ENCODE measurements around the gene FUT3. TPM values are rescaled to one million over a fixed set of nuclear protein-coding genes. Genes with fewer than 3 reads are reported as not detected.

The FUT3 gene
- total RNA-seq, 1 donor from 2014 or later, result 32.0 TPM

DNA sequence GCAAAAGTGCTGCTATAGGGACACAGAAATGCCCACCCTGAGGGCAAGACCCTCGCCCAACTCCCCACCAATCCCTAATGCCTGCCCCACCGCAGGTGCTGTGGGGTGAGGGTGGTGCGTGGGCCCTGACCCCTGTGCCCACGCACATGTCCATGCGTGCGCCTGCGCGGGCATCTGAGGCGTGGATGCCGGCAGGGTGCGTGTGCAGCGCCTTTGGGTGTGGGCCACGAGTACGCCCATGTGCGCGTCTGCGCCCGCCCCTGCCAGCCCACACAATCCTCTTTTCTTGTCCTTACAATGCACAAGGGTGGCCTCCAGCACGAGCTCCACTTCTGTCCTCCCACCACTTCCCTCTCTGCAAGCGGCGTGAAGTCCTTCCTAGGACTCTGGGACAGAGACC is 26.1 kb downstream of the FUT3 start:
- DNase-seq (ENCODE audit: low spot score), result no peak

GRCh38 chr19:5824751-5825150 is 26.5 kb downstream of the FUT3 start:
- DNase-seq (ENCODE audit: low spot score), result no peak

- DNase-seq (ENCODE audit: low spot score), result no peak
Observed at GRCh38 chr19:5823579-5824281, 27.5 kb downstream of the FUT3 start.

DNA sequence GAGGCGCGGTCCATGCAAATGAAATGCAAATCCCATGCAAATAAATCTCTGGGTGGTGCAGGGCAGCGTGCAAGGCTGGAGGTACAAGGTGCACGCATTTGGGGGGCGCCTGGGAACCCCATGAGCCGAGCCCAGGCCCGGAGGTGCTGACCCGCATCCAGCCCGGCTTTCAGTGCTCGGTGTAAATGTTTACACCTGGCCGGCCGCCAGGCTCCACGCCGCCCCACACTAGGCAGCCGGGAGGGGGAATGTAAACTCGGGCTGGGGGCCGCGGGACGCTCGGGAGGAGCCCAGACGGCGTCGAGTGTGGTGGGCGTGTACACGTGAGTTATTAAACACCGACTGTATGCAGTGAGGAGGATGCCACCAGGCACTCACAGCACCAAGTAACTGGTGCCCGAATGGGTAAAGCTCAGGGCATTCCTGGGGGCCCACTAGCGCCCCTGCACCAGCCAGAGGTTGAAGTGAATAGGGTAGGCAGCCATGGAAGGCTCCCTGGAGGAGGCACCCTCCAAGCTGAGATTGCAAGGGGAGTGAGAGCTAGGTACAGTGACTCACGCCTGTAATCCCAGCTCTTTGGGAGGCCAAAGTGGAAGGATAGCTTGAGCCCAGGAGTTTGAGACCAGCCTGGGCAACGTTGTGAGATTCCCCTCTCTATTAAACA is 28.9 kb downstream of the FUT3 start:
- DNase-seq (ENCODE audit: low spot score), result no peak

GRCh38 chr19:5821521-5822180 is 29.6 kb downstream of the FUT3 start:
- no peak for DNase-seq (ENCODE audit: low spot score)

GRCh38 chr19:5820785-5821184 is 30.5 kb downstream of the FUT3 start:
- DNase-seq (ENCODE audit: low spot score), result no peak

DNA sequence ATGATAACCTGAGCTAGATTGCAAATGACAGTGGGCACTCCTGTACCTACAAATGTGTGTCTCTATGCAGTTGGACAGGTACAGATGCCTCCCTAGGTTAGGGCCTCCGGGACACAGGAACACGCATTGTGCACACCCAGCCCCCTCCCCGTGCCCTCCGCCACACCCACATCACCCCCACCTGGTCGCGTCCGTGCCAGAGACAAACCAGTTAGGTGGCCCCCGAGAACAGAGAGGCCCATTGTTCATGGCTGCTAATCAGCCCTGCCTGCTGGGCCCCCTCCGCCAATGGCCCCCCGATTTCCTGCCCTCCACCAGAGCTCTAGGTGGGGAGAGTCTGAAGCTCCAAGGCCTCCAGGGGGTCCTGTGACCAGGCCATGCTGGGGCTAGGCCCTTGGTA is 32.7 kb downstream of the FUT3 start:
- no peak for DNase-seq (ENCODE audit: low spot score)

GRCh38 chr19:5817218-5817617 is 34.0 kb downstream of the FUT3 start:
- DNase-seq (ENCODE audit: low spot score), result no peak

- DNase-seq (ENCODE audit: low spot score), result no peak
Observed at GRCh38 chr19:5814852-5815246, 36.4 kb downstream of the FUT3 start.

DNA sequence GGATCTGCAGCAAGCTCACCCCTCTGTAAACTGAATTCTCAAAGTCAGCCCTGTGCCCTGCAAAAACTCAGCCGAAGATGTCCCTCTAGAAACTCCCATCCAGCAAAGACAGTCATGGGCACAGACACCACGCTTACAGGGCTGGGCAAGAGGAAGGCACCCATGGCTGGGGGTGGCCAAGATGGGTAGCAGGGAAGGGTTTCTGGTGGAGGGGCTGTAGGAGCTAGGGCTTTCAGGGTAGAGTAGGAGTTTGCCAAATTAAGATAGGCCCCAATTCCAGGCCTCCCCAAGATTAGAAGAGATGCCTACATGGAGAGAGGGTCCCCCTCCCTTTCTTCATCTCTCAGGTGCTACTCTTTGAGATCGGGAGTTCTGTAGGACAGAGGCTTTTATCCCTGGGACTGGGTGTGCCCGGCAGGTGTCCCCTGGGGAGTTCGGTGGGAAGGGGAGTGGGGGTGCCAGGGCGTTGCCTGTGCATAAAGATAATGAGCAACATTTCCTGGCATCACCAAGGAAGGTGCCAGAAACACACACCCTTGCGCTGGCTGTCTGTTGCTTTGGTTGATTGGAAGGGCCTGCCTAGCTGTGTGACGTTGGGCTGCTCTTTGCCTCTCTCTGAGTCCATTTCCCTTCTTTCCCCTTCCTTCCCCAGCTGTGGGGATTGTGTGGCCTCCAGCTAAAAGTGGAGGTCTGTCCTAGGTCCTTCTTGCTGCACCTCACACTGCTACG is 37.0 kb downstream of the FUT3 start:
- no peak for DNase-seq (ENCODE audit: low spot score)

DNA sequence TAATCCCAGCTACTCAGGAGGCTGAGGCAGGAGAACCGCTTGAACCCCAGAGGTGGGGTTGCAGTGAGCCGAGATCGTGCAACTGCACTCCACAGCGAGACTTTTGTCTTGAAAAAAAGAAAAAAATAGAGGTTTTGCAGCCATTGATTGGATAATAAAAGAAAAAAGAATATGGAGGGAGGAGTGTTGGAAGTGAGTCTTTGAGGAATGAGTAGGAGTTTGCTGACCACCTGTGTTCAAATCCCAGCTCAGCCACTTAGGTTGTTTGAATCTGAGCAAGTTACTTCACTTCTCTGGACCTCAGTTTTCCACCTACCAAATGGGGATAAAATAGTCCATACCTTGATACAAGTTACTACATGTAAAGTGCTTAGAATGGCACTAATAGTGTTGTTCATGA is 40.1 kb downstream of the FUT3 start:
- DNase-seq (ENCODE audit: low spot score), result no peak

DNA sequence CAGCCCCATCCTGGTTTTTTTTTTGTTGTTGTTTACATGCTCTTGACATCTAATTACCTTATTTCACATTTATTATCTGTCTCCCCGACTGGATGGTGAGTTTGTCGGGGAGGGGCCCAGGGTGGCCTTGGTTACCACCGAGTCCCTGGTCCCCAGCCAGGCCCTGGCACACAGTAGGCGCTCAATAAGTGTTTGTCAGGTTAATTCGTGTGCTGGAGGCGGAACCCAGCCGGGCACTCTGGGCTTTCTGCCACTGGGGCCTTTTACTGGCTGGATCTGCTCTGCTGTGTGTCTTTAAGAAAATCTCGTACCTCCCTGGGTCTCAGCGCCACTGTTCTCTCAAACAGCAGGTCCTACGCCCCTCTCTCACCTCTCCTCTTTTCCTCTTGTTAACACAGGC is 41.8 kb downstream of the FUT3 start:
- no peak for DNase-seq (ENCODE audit: low spot score)

DNA sequence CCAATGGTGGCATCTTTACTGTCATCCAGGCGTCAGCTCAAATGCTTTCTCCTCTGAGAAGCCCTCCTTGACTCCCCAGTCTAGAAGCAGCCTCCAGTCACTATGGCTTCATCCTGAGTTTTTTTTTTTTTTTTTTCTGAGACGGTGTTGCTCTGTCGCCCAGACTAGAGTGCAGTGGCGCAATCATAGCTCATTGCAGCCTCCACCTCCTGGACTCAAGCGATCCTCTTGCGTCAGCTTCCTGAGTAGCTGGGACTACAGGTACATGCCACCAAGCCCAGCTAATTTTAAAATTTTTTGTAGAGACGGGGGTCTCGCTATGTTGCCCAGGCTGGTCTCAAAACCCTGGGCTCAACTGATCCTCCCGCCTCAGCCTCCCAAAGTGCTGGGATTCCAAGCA is 42.2 kb downstream of the FUT3 start:
- no peak for DNase-seq (ENCODE audit: low spot score)

GRCh38 chr19:5808120-5808816 is 43.0 kb downstream of the FUT3 start:
- no peak for DNase-seq (ENCODE audit: low spot score)

DNA sequence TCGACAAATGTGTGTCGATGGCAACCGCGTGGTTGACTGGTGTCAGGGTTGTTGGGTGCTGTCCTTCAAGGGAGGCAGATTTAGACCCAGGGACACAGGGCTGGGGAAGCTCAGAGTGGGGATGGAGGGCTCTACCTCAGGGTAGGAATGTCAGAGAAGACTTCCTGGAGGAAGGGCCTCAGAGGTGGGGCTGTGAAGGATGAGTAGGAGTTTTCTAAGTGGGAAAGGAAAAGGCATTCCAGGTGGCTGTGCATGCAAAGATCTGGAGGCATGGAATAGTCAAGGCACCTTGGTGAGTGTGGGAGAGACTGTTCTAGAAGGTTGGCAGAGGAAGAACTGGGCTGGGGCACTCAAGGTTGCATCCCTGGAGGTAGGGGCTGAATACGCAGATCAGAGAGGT is 44.3 kb downstream of the FUT3 start:
- no peak for DNase-seq (ENCODE audit: low spot score)

DNA sequence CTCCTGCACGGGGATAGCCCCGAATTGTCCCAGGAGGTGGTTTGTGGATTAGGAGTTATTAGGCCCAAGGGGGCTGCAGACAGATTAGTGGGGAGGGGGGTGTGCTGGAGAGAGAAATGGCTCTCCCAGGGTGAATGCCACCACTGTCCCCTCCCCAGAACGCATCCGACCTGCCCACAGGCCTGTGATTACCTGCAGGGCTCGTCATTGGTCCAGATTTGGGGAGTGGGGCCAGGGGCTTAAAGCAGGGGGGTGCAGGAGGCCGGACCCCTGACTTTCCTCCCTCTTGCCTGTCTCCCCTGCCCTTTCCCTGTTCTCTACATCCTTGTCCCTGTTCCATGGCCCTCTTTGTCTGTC is 45.1 kb downstream of the FUT3 start:
- no peak for DNase-seq (ENCODE audit: low spot score)

GRCh38 chr19:5805462-5806132 is 45.7 kb downstream of the FUT3 start:
- no peak for DNase-seq (ENCODE audit: low spot score)

- no peak for DNase-seq (ENCODE audit: low spot score)
Observed at GRCh38 chr19:5804516-5805461, 46.5 kb downstream of the FUT3 start, which contains the start of gene NRTN. Gene NRTN (plus strand): TSS chr19:5805067. CDS start chr19:5824166, 19,099 bp downstream.

- DNase-seq (ENCODE audit: low spot score), result peak; percentile 86
Observed at GRCh38 chr19:5803752-5804515, 47.3 kb downstream of the FUT3 start.

DNA sequence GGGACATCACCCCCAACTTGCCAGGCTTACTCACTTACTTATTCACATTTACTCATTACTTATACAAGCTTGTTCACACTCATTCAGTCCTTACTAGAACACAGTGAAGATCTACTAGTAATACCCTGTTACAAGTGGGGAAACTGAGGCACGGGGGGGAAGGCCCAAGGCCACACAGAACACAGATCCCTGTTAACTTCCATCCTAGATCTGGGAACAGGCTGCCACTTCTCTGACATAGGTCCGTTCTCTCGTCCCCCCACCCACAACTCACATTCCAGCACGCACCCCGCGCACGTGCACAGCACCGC is 47.9 kb downstream of the FUT3 start:
- DNase-seq (ENCODE audit: low spot score), result no peak
